Stimulated activated naive CD8-positive, alpha-beta T cell treated with anti-CD3 and anti-CD28 coated beads, Interleukin-15, amount 100 ng/mL, for 72 hours (primary cell): Measurements from ENCODE around the gene GALNS.
A peak's percentile ranks its signal among the peaks of the same experiment; 100 is the strongest.

Experiments
- ATAC-seq: fragments of 150-1000 bp; cut with Tn5 transposase; 2 replicates; pipeline ENCODE4 v1.10.0; 2021; ENCODE audit warnings: mild to moderate bottlenecking, moderate library complexity
- DNase-seq, 2 donors: peaks; one replicate each; pipeline ENCODE4 v3.0.0; 2021 to 2022
- H3K27ac Mint-ChIP-seq, 2 donors: one replicate each; pipeline ENCODE4 v1.8.0; 2022; ENCODE audit warnings: mild to moderate bottlenecking in 2 of 2, mixed read lengths in 2 of 2, moderate library complexity in 2 of 2
- H3K27me3 Mint-ChIP-seq: one replicate; pipeline ENCODE4 v1.8.0; 2022; ENCODE audit warnings: mixed read lengths
- H3K4me1 Mint-ChIP-seq: one replicate; pipeline ENCODE4 v1.8.0; 2022; ENCODE audit warnings: mild to moderate bottlenecking, mixed read lengths
- H3K4me3 Mint-ChIP-seq, 2 donors: one replicate each; pipeline ENCODE4 v1.8.0; 2022; ENCODE audit warnings: mild to moderate bottlenecking in 2 of 2, mixed read lengths in 2 of 2, moderate library complexity in 1 of 2
- H3K9me3 Mint-ChIP-seq, 2 donors: one replicate each; pipeline ENCODE4 v1.8.0; 2022; ENCODE audit warnings: mixed read lengths in 2 of 2

Gene GALNS

GRCh38 chr16:88805340-88805715, 51.4 kb downstream of the GALNS start:
- peaks cover 76% of the 10 kb centered on the region for H3K4me1 Mint-ChIP-seq
- H3K4me3 Mint-ChIP-seq, result peak overlapping the region; percentile 86 to 93
- H3K9me3 Mint-ChIP-seq, result no peaks in the 10 kb centered on the region
- no peak overlapping the region for H3K27ac Mint-ChIP-seq
- no peaks in the 10 kb centered on the region for H3K27me3 Mint-ChIP-seq
- no peak for ATAC-seq
- no peak for DNase-seq

GRCh38 chr16:88804552-88805339, 52.0 kb downstream of the GALNS start:
- H3K27me3 Mint-ChIP-seq, result no peaks in the 10 kb centered on the region
- DNase-seq (peak in 1 of 2 donors; percentile 60), ATAC-seq (peak; percentile 46)
- H3K4me1 Mint-ChIP-seq, result peaks cover 76% of the 10 kb centered on the region
- peak overlapping the region; percentile 52 to 54 for H3K27ac Mint-ChIP-seq
- H3K9me3 Mint-ChIP-seq, result no peaks in the 10 kb centered on the region
- H3K4me3 Mint-ChIP-seq, result peak overlapping the region; percentile 86 to 93

- H3K27ac Mint-ChIP-seq, result peak overlapping the region; percentile 52 to 54
- DNase-seq, result no peak
Observed at GRCh38 chr16:88804173-88804551, 52.6 kb downstream of the GALNS start.

GRCh38 chr16:88803264-88803987, 53.3 kb downstream of the GALNS start, which contains the start of gene CDT1:
Gene CDT1 (plus strand): TSS chr16:88803789. CDS start chr16:88803832, 43 bp downstream.
- Mint-ChIP-seq H3K4me1 (peaks cover 66% of the 10 kb centered on the region), H3K4me3 (peak within 1 kb of the TSS; percentile 86 to 93), H3K9me3 (no peaks in the 10 kb centered on the region), H3K27ac (peak within 1 kb of the TSS; percentile 95 to 98), H3K27me3 (no peaks in the 10 kb centered on the region)
- DNase-seq (peak; percentile 87 to 89), ATAC-seq (peak; percentile 53)

More at GRCh38 chr16:88804173-88804551, 52.6 kb downstream of the GALNS start:
- Mint-ChIP-seq H3K9me3 (no peaks in the 10 kb centered on the region), H3K27me3 (no peaks in the 10 kb centered on the region), H3K4me3 (peak overlapping the region; percentile 86 to 93), H3K4me1 (peaks cover 73% of the 10 kb centered on the region)
- ATAC-seq, result peak; percentile 7

GRCh38 chr16:88800277-88800592, 56.5 kb downstream of the GALNS start:
- no peaks in the 10 kb centered on the region for H3K9me3 Mint-ChIP-seq
- ATAC-seq (no peak), DNase-seq (no peak)
- peaks cover 36% of the 10 kb centered on the region for H3K4me1 Mint-ChIP-seq
- H3K4me3 Mint-ChIP-seq, result no peak overlapping the region
- no peaks in the 10 kb centered on the region for H3K27me3 Mint-ChIP-seq
- no peak overlapping the region for H3K27ac Mint-ChIP-seq

- no peak for ATAC-seq
- no peaks in the 10 kb centered on the region for H3K9me3 Mint-ChIP-seq
- H3K27ac Mint-ChIP-seq, result no peak overlapping the region
- no peak overlapping the region for H3K4me3 Mint-ChIP-seq
- no peaks in the 10 kb centered on the region for H3K27me3 Mint-ChIP-seq
- peaks cover 36% of the 10 kb centered on the region for H3K4me1 Mint-ChIP-seq
- no peak for DNase-seq
Observed at GRCh38 chr16:88799569-88800276, 57.0 kb downstream of the GALNS start.

- no peak overlapping the region for H3K27ac Mint-ChIP-seq
- ATAC-seq, result no peak
Observed at GRCh38 chr16:88798772-88799455, 57.8 kb downstream of the GALNS start.

GRCh38 chr16:88798073-88798472, 58.7 kb downstream of the GALNS start:
- H3K27me3 Mint-ChIP-seq, result no peaks in the 10 kb centered on the region
- H3K27ac Mint-ChIP-seq, result no peak overlapping the region
- H3K9me3 Mint-ChIP-seq, result no peaks in the 10 kb centered on the region
- peaks cover 43% of the 10 kb centered on the region for H3K4me1 Mint-ChIP-seq
- ATAC-seq (no peak), DNase-seq (no peak)
- H3K4me3 Mint-ChIP-seq, result no peak overlapping the region

More at GRCh38 chr16:88798772-88799455, 57.8 kb downstream of the GALNS start:
- no peak for DNase-seq
- Mint-ChIP-seq H3K4me1 (peaks cover 35% of the 10 kb centered on the region), H3K4me3 (no peak overlapping the region), H3K27me3 (no peaks in the 10 kb centered on the region), H3K9me3 (no peaks in the 10 kb centered on the region)

GRCh38 chr16:88796278-88796677, 60.5 kb downstream of the GALNS start:
- Mint-ChIP-seq H3K9me3 (no peaks in the 10 kb centered on the region), H3K27me3 (no peaks in the 10 kb centered on the region), H3K4me1 (peaks cover 54% of the 10 kb centered on the region), H3K4me3 (no peak overlapping the region), H3K27ac (no peak overlapping the region)
- DNase-seq (no peak), ATAC-seq (no peak)

- H3K4me3 Mint-ChIP-seq, result peak overlapping the region; percentile 19 to 74
- peak overlapping the region in 1 of 2 donors; percentile 84 for H3K27ac Mint-ChIP-seq
- peaks cover 56% of the 10 kb centered on the region for H3K4me1 Mint-ChIP-seq
- peak; percentile 24 for ATAC-seq
- no peaks in the 10 kb centered on the region for H3K9me3 Mint-ChIP-seq
- no peak for DNase-seq
- H3K27me3 Mint-ChIP-seq, result no peaks in the 10 kb centered on the region
Observed at GRCh38 chr16:88793251-88793954, 63.3 kb downstream of the GALNS start.

- peaks cover 56% of the 10 kb centered on the region for H3K4me1 Mint-ChIP-seq
- no peaks in the 10 kb centered on the region for H3K9me3 Mint-ChIP-seq
- ATAC-seq (no peak), DNase-seq (no peak)
- peak overlapping the region; percentile 36 to 88 for H3K27ac Mint-ChIP-seq
- peak overlapping the region; percentile 35 to 74 for H3K4me3 Mint-ChIP-seq
- H3K27me3 Mint-ChIP-seq, result no peaks in the 10 kb centered on the region
Observed at GRCh38 chr16:88792668-88793250, 64.0 kb downstream of the GALNS start.

- no peak overlapping the region for H3K27ac Mint-ChIP-seq
- no peaks in the 10 kb centered on the region for H3K9me3 Mint-ChIP-seq
- no peaks in the 10 kb centered on the region for H3K27me3 Mint-ChIP-seq
- no peak for DNase-seq
- peak; percentile 19 for ATAC-seq
- H3K4me3 Mint-ChIP-seq, result peak overlapping the region in 1 of 2 donors; percentile 79
- peaks cover 56% of the 10 kb centered on the region for H3K4me1 Mint-ChIP-seq
Observed at GRCh38 chr16:88792078-88792550, 64.6 kb downstream of the GALNS start.

- peaks cover 58% of the 10 kb centered on the region for H3K4me1 Mint-ChIP-seq
- peak overlapping the region; percentile 80 to 89 for H3K27ac Mint-ChIP-seq
- H3K4me3 Mint-ChIP-seq, result peak overlapping the region; percentile 80 to 88
- peak in 1 of 2 donors; percentile 60 for DNase-seq
- no peaks in the 10 kb centered on the region for H3K9me3 Mint-ChIP-seq
- peak; percentile 82 for ATAC-seq
- H3K27me3 Mint-ChIP-seq, result no peaks in the 10 kb centered on the region
Observed at GRCh38 chr16:88790312-88791211, 66.2 kb downstream of the GALNS start.
